GM12874 (cell line): ENCODE data around the gene HIP1R.

ENCODE experiments used
- CTCF ChIP-seq: IDR thresholded peaks from 2 replicates; pipeline ENCODE4 v1.5.1; 2011; ENCODE audit warnings: low read depth, mild to moderate bottlenecking, control low read depth, low read length, moderate library complexity; ENCODE audit not compliant: insufficient read depth

The HIP1R gene

GRCh38 chr12:122855928-122856831 is 20.9 kb downstream of the HIP1R start:
- TF ChIP-seq CTCF: no peak

GRCh38 chr12:122856999-122857671 is 21.9 kb downstream of the HIP1R start:
- TF ChIP-seq CTCF: no peak

DNA sequence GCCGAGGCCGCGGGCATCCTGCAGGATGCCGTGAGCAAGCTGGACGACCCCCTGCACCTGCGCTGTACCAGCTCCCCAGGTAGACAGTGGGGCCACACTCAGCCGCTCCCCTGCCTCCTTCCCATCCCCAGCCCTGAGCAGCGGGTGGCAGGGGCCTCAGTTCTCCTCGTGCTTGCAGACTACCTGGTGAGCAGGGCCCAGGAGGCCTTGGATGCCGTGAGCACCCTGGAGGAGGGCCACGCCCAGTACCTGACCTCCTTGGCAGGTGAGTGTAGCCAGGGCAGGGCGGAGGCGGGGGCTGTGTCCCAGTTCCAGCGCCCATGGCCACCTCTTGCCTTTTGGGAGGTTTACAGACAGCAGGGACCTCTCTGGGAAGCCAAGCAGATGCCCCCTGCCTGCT is 22.9 kb downstream of the HIP1R start:
- no peak for TF ChIP-seq CTCF

GRCh38 chr12:122858591-122859302 is 23.5 kb downstream of the HIP1R start:
- no peak for TF ChIP-seq CTCF

DNA sequence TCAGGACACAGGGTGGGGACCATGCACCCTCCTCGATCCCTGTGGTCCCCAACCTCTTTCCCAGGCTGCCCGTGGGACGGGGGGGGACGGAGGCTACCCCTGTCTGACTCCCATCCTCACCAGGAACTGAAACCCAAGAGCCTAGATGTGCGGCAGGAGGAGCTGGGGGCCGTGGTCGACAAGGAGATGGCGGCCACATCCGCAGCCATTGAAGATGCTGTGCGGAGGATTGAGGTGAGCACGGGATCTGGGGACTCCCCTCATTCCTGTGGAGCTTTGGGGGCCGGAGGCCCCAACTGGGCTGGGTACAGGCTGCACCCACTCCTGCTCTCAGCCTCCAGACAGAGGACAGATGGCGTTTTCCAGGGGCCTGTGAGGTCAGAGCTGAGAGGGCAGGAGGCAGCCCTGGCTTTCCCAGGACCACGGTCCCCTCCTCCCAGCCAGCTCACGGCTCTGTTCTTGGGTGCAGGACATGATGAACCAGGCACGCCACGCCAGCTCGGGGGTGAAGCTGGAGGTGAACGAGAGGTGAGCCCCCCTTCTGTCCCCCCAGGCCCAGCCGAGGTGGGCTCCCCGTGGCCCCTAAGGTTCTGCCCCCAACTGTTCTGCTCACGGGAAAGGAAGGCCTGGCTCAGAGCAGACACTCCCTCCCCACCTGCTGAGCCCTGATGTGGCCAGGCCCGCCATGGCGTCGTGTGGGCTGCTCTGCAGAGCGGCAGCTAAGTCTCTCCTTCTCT is 24.2 kb downstream of the HIP1R start:
- no peak for TF ChIP-seq CTCF

DNA sequence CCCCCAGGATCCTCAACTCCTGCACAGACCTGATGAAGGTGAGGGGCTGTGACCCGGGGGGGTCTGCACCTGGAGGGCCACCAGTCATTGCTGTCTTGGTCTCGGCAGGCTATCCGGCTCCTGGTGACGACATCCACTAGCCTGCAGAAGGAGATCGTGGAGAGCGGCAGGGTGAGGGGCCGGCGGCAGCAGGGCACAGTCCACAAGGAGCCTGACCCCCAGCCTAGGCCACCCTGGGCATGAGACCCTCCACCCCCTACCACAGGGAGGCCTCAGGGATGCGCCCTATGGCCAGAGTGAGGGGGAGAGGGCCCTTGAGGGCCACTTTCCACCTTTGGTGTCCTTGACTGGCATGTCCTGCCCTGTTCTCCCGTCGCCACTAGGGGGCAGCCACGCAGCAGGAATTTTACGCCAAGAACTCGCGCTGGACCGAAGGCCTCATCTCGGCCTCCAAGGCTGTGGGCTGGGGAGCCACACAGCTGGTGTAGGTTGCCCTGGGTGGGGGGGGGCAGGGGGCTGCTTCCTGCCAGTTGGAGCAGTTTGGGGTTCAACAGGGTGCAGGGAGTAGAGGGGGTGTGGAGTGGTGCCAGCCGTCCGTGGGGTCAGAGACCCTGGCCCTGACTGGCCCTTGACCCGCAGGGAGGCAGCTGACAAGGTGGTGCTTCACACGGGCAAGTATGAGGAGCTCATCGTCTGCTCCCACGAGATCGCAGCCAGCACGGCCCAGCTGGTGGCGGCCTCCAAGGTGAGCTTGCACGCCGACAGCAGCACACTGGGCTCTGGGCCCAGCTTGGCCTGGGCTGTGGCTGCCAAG is 25.0 kb downstream of the HIP1R start:
- TF ChIP-seq CTCF: peak; percentile 96
